HL-60 (cell line): Measurements from ENCODE around the gene RSRP1.
"Not testable (repeated sequence)": the region's sequence is repeated elsewhere in the genome, so short reads cannot be mapped to it uniquely, and the experiment has no call there.

ENCODE experiments used
- GABPA ChIP-seq: IDR thresholded peaks from 2 replicates; pipeline ENCODE4 v1.6.1; 2012; ENCODE audit warnings: low read depth
- POLR2AphosphoS5 ChIP-seq: IDR thresholded peaks from 2 replicates; pipeline ENCODE4 v1.6.1; 2012; ENCODE audit warnings: low read depth
- TF ChIP-seq, protein P1 (sequence below): IDR thresholded peaks from one replicate; pipeline ENCODE4 v1.5.1; 2011; ENCODE audit warnings: low read length, control low read depth, inconsistent platforms; ENCODE audit not compliant: insufficient read depth

DNA sequence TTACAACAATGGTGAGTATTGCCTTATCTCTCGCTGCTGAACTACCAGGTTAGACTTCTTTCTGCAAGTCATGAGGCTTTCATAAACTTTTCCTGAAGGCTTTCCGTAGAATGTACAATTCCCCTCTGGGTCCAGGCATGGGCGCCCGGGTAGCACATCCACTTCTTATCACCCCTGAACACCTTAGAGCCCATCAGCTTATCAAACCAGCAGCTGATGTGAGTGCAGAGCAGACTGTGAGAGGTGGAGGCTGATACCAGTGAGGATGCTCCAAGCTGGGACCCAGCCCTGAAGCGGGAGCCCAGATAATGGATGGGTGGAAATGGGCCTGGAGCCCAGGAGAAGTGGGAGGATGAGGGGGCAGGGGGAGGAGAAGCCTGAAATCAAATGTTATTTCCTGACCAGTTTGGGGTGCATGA, 32.4 kb upstream of the RSRP1 start:
- not testable (repeated sequence) for TF ChIP-seq POLR2AphosphoS5, GABPA
- TF ChIP-seq, protein P1, sequence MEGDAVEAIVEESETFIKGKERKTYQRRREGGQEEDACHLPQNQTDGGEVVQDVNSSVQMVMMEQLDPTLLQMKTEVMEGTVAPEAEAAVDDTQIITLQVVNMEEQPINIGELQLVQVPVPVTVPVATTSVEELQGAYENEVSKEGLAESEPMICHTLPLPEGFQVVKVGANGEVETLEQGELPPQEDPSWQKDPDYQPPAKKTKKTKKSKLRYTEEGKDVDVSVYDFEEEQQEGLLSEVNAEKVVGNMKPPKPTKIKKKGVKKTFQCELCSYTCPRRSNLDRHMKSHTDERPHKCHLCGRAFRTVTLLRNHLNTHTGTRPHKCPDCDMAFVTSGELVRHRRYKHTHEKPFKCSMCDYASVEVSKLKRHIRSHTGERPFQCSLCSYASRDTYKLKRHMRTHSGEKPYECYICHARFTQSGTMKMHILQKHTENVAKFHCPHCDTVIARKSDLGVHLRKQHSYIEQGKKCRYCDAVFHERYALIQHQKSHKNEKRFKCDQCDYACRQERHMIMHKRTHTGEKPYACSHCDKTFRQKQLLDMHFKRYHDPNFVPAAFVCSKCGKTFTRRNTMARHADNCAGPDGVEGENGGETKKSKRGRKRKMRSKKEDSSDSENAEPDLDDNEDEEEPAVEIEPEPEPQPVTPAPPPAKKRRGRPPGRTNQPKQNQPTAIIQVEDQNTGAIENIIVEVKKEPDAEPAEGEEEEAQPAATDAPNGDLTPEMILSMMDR = not testable (repeated sequence)
